Calu3 (cell line): ENCODE results near the gene EMP2. TPM values are rescaled to one million over a fixed set of nuclear protein-coding genes. Genes with fewer than 3 reads are reported as not detected.

Source experiments
- Bru-seq: library from RNA; stranded (reverse); fragments of 400-500 nt; gene quantifications from one replicate; lab custom pipeline; 2021; lab: Mats Ljungman, UMichigan
- BruChase-seq, 2 experiments: library from RNA; stranded (reverse); fragments of 400-500 nt; gene quantifications; one replicate each; lab custom pipeline; 2021; lab: Mats Ljungman, UMichigan
- BruUV-seq: library from RNA; stranded (reverse); fragments of 400-500 nt; replicated peaks from 2 replicates; lab custom pipeline; 2021; lab: Mats Ljungman, UMichigan
- CTCF ChIA-PET: fragments of 300-600 bp; sonication (Branson Sonifier 250); formaldehyde crosslinking; loops from one replicate; lab custom pipeline; 2022; ENCODE audit warnings: antibody characterized with exemption; lab: Charles Lee
- DNase-seq: peaks from one replicate; pipeline ENCODE4 v3.0.0; 2022
- H3K27ac Mint-ChIP-seq: one replicate; pipeline ENCODE4 v1.8.0; 2022; ENCODE audit warnings: mixed read lengths; ENCODE audit not compliant: unreplicated experiment
- H3K27me3 Mint-ChIP-seq: one replicate; pipeline ENCODE4 v1.8.0; 2022; ENCODE audit warnings: mixed read lengths; ENCODE audit not compliant: unreplicated experiment
- H3K36me3 Mint-ChIP-seq: one replicate; pipeline ENCODE4 v1.8.0; 2022; ENCODE audit warnings: mild to moderate bottlenecking, moderate library complexity, mixed read lengths; ENCODE audit not compliant: insufficient read depth, unreplicated experiment
- H3K4me1 Mint-ChIP-seq: one replicate; pipeline ENCODE4 v1.8.0; 2022; ENCODE audit warnings: mild to moderate bottlenecking, low read depth, mixed read lengths; ENCODE audit not compliant: unreplicated experiment
- H3K4me3 Mint-ChIP-seq: one replicate; pipeline ENCODE4 v1.8.0; 2022; ENCODE audit warnings: mild to moderate bottlenecking, low read depth, moderate library complexity, mixed read lengths; ENCODE audit not compliant: unreplicated experiment
- H3K9me3 Mint-ChIP-seq: one replicate; pipeline ENCODE4 v1.8.0; 2022; ENCODE audit warnings: low read depth, mixed read lengths; ENCODE audit not compliant: unreplicated experiment
- CTCF ChIP-seq: fragments of 200-600 bp; IDR thresholded peaks from one replicate; pipeline ENCODE4 v1.8.0; 2022; ENCODE audit warnings: antibody characterized with exemption; ENCODE audit not compliant: unreplicated experiment
- intact Hi-C: fragments of 100-400 bp; cut with micrococcal nuclease; formaldehyde crosslinking; loops from one replicate; pipeline ENCODE4 v1.10.0; 2022; ENCODE audit not compliant: unreplicated experiment
- long read RNA-seq: library from polyadenylated mRNA; stranded (forward); transcript quantifications from one replicate; pipeline ENCODE4 v2.0.0, GENCODE V29; 2022
- total RNA-seq: library from RNA; stranded (reverse); gene quantifications from 2 replicates; pipeline ENCODE4 v1.2.3, GENCODE V29; 2022

The EMP2 gene
- total RNA-seq (65.9 and 73.9 TPM in 2 replicates), Bru-seq, nascent RNA (percentile 68 among the genes with signal in this experiment), BruChase-seq, experiment 1, labeled RNA remaining after a 6-hour chase (percentile 85 among the genes with signal in this experiment), BruChase-seq, experiment 2, labeled RNA remaining after a 2-hour chase (percentile 70 among the genes with signal in this experiment)
- long read RNA-seq, full-length matches to known transcripts = 78 of 85 reads
- long read RNA-seq, partial matches to known transcripts = 1 of 85 reads
- long read RNA-seq, other reads (novel, unspliced or antisense) = 6 of 85 reads

- DNase-seq = peak; percentile 93
- Mint-ChIP-seq H3K9me3 (no peaks in the 10 kb centered on the region), H3K27me3 (peaks cover 14% of the 10 kb centered on the region), H3K4me3 (peak within 1 kb of the TSS; percentile 83), H3K4me1 (peaks cover 41% of the 10 kb centered on the region), H3K27ac (peak within 1 kb of the TSS; percentile 56), H3K36me3 (peaks cover 43% of the 10 kb centered on the region)
- CTCF ChIA-PET = interaction anchor here (0.7 to 1.4 kb wide), 5 partner anchors 13 to 330 kb away, joined by 3 to 5 read pairs (median 3); partner anchors contain the start of gene NUBP1
- no TSS peak for BruUV-seq
- intact Hi-C loops = loop anchor here (5.0 to 10.0 kb wide), 3 partner anchors 55 to 337 kb away; no protein-coding TSS in a partner anchor
- TF ChIP-seq CTCF = peak; percentile 71
Measured at GRCh38 chr16:10579965-10580882, at the start of gene EMP2. TSS of gene EMP2 (minus strand) at chr16:10580598. CDS start at chr16:10547617, 32,981 bp downstream.

- Mint-ChIP-seq H3K27me3 (peaks cover 38% of the 10 kb centered on the region), H3K4me3 (no peak overlapping the region), H3K36me3 (no peaks in the 10 kb centered on the region), H3K4me1 (peaks cover 5% of the 10 kb centered on the region), H3K27ac (no peak overlapping the region), H3K9me3 (no peaks in the 10 kb centered on the region)
- no TSS peak for BruUV-seq
- CTCF ChIA-PET = interaction anchor here (0.7 kb wide), 2 partner anchors 8 to 107 kb away, joined by 3 read pairs; no protein-coding TSS in a partner anchor
- DNase-seq = no peak
- intact Hi-C loops = no loop called here
- TF ChIP-seq CTCF = no peak
Measured at GRCh38 chr16:10629592-10629963, 49.2 kb upstream of the EMP2 start.

- Mint-ChIP-seq H3K36me3 (no peaks in the 10 kb centered on the region), H3K9me3 (no peaks in the 10 kb centered on the region), H3K27me3 (no peaks in the 10 kb centered on the region), H3K4me1 (peaks cover 8% of the 10 kb centered on the region), H3K4me3 (no peak overlapping the region), H3K27ac (no peak overlapping the region)
- no peak for TF ChIP-seq CTCF
- no TSS peak for BruUV-seq
- intact Hi-C loops = no loop called here
- DNase-seq = no peak
- CTCF ChIA-PET = interaction anchor here (0.6 kb wide), 1 partner anchor 42 kb away, joined by 3 read pairs; no protein-coding TSS in a partner anchor
Measured at GRCh38 chr16:10625595-10626357, 45.4 kb upstream of the EMP2 start.

GRCh38 chr16:10624527-10624926 lies 44.1 kb upstream of the EMP2 start:
- Mint-ChIP-seq H3K27ac (no peak overlapping the region), H3K9me3 (no peaks in the 10 kb centered on the region), H3K4me3 (no peak overlapping the region), H3K27me3 (no peaks in the 10 kb centered on the region), H3K4me1 (peaks cover 16% of the 10 kb centered on the region), H3K36me3 (no peaks in the 10 kb centered on the region)
- intact Hi-C loops = no loop called here
- DNase-seq = peak; percentile 27
- CTCF ChIA-PET = interaction anchor here (0.7 to 1.1 kb wide), 2 partner anchors 22 to 196 kb away, joined by 3 to 4 read pairs; no protein-coding TSS in a partner anchor
- no peak for TF ChIP-seq CTCF
- BruUV-seq = no TSS peak
